ENCODE measurements around the gene ARL10.

Gene ARL10

DNA sequence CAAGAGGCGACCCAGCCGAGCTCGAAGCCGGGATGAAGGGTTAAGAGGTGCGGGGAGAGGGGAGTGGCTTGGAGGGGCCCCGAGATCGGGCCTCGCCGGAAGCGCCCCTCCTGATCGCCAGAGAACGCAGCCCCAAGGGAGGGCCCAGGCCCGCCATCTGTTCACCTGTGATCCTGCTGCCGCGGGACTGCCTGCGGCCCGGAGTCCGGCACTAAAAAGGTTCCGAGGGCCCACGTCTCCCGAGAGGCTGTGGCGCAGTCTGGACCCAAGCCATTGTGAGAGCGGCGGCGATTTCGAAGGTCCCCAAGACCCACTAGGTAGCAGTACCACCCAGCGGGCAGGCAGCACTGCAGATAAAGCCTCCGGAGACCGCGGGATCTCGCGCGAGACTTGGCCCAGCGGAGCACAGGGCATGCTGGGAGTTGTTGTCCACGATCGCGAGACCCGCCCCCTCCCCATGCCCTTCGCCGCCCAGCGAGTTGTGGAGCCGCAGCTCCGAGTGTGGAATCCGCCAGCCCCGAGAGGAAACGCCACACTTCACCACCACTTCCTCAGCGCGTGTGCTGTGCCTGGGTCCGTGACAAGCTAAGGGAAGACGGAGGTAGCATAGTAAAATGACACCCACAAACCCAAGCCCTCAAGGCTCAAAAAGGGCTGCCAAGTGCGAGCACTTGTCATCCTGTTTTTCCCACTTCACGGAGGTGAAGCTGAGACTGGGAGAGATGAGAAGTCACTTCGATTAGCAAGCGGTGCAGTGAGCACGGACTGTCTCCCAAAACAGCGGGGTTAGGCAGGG lies 3.7 kb upstream of the ARL10 start, which contains the start of gene KIAA1191:
Gene KIAA1191 (minus strand): TSS at position 328 of the 796 bp plus-strand sequence. CDS start 2,256 bp downstream, outside the sequence.
- DNase-seq (ENCODE audit: low read depth in 1 of 2, low spot score in 1 of 2) = peak; percentile 86 to 92

DNA sequence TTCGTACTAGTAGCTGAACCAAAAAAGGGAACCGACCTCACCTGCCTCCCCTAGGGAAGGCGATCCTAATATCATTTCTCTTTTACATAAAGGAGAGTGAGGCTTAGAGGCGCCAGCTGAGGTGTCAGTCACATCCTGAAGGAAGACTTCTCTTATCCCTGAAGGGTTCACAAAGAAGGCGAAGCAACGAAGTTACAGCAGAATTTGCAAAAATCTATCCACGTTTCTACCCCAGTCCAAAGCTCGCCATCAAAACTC lies 3.1 kb upstream of the ARL10 start:
- no peak for DNase-seq (ENCODE audit: low read depth in 1 of 2, low spot score in 1 of 2)

DNA sequence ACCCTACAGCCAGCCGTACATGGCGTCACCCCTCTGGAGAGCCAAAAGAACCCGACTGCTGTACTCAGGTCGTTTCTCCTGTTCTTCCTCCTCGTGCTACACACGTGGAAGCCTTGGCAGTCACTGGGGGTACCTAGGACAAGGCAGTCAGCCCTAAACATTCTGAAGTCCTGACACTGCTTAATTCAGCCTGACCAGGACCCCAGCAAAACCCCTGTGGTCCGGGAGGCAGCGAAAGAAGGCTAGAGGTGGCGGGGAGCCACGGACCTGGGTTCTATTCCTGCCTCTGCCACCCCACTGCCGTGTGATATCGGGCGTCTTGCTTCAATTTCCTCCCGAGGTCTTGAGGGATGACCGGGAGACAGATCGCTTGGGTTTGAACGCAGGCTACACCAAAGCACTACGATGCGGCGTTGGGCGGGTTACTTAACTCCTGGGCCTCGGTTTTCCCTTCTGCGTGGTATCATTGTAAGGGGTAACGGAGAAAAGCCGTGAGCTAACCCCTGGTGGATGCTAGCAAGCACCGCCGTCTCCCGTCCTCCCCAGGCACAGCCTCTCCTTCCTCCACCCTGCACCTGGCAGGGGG lies 429 bp upstream of the ARL10 start:
- DNase-seq (ENCODE audit: low read depth in 1 of 2, low spot score in 1 of 2) = no peak

- DNase-seq (ENCODE audit: low read depth in 1 of 2, low spot score in 1 of 2) = no peak
Measured at GRCh38 chr5:176366232-176366894, 1.1 kb downstream of the ARL10 start.

DNA sequence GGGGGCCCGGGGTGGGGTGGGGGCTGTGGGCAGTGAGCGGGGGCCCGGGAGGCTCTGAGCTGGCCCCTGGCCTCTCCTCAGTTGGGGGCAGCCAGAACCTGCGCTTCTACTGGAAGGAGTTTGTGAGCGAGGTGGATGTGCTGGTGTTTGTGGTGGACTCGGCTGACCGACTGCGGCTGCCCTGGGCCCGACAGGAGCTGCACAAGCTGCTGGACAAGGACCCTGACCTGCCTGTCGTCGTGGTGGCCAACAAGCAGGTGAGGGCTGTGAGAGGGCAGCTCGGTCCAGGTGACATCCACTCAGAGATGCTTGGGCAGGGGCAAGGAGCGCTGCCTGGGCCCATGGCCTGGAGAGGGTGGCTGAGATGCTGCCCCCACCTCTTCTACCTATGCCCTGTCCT lies 3.4 kb downstream of the ARL10 start:
- no peak for DNase-seq (ENCODE audit: low read depth in 1 of 2, low spot score in 1 of 2)

- no peak for DNase-seq (ENCODE audit: low read depth in 1 of 2, low spot score in 1 of 2)
Measured at GRCh38 chr5:176369934-176370711, 4.8 kb downstream of the ARL10 start.

DNA sequence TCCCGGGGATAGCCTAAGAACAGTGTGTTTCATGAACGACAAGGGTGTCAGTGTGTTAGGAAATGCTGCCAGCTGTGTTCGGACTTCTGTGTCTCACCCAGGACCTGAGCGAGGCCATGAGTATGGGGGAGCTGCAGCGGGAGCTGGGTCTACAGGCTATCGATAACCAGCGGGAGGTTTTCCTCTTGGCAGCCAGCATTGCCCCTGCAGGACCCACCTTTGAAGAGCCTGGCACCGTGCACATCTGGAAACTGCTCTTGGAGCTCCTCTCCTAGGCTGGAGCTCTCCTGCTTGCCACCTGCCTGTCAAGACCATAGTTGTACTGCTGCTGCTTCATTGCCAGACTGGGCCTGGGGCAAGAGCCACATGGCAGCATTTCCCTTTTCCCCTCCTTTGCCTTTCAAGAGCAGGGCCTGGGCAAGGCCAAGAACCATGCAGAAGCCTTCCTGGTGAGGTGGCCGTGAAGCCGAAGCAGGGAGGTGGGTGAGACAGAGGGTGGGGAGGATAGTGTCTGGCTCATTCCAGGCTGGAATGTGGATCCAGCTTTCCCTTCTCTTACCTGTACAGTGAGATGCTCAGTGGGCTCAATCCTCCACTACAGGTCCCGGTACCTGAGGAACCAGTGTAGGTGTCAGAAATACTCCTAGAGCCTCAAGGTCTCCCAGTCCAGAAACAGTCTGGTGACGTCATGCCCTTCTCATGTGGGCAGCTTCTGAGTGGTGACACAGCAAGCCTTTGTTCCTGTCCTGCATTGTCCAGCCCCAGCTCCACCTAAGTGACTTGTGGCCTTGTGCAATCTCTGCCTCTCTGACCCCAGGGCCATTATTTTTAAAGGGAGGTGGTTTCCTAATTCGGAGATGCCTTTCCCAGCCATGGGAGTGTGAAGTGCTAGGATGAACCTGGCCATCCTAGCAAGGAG lies 6.6 kb downstream of the ARL10 start:
- DNase-seq (ENCODE audit: low read depth in 1 of 2, low spot score in 1 of 2) = no peak

- DNase-seq (ENCODE audit: low read depth in 1 of 2, low spot score in 1 of 2) = no peak
Measured at GRCh38 chr5:176373100-176373818, 8.0 kb downstream of the ARL10 start.

DNA sequence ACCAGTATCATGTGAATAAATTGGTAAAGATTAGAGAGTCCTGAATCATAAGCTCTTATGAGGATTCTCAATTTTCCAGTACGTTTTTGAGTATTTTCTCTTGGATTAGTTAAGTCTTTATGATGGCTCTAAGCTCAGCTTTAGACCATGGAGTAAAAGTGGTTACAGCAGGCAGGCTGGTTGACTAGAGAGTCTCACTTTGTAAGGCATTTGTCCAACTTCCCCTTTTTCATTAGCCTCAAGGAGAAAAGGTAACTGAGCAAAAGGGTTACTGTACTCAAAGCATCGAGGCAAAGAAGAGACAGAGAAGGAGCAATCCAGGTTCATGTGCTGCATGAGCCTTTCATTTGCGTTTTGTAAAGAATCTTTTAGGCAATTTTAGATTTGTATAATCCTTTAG lies 14.6 kb downstream of the ARL10 start:
- no peak for DNase-seq (ENCODE audit: low read depth in 1 of 2, low spot score in 1 of 2)

- no peak for DNase-seq (ENCODE audit: low read depth in 1 of 2, low spot score in 1 of 2)
Measured at GRCh38 chr5:176381423-176381822, 16.1 kb downstream of the ARL10 start.

GRCh38 chr5:176381979-176382378 lies 16.7 kb downstream of the ARL10 start:
- DNase-seq (ENCODE audit: low read depth in 1 of 2, low spot score in 1 of 2) = no peak

- DNase-seq (ENCODE audit: low read depth in 1 of 2, low spot score in 1 of 2) = no peak
Measured at GRCh38 chr5:176382721-176383120, 17.4 kb downstream of the ARL10 start.

GRCh38 chr5:176383248-176383905 lies 18.1 kb downstream of the ARL10 start:
- no peak for DNase-seq (ENCODE audit: low read depth in 1 of 2, low spot score in 1 of 2)

- no peak for DNase-seq (ENCODE audit: low read depth in 1 of 2, low spot score in 1 of 2)
Measured at GRCh38 chr5:176383961-176384360, 18.7 kb downstream of the ARL10 start.

- DNase-seq (ENCODE audit: low read depth in 1 of 2, low spot score in 1 of 2) = no peak
Measured at GRCh38 chr5:176384366-176384930, 19.2 kb downstream of the ARL10 start.

- DNase-seq (ENCODE audit: low read depth in 1 of 2, low spot score in 1 of 2) = no peak
Measured at GRCh38 chr5:176384991-176385390, 19.7 kb downstream of the ARL10 start.

DNA sequence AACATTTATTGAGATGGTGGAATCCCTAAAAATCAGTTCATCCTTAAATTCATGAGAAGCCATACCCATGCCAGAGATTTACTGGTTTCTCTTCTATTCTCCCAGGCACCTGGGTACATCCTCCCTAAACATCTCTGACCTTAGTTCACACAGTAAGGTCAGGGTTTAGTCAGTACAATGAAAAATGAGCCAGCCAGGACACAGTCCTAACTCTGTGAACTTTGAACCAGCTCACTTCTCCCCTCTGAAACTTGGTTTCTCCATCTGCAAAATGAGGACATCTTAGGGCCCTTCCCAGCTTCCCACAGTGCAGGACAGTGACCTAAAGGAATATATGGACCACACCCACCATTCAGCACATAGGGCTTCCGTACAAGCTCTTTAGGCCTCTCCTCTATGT lies 21.2 kb downstream of the ARL10 start:
- no peak for DNase-seq (ENCODE audit: low read depth in 1 of 2, low spot score in 1 of 2)

DNA sequence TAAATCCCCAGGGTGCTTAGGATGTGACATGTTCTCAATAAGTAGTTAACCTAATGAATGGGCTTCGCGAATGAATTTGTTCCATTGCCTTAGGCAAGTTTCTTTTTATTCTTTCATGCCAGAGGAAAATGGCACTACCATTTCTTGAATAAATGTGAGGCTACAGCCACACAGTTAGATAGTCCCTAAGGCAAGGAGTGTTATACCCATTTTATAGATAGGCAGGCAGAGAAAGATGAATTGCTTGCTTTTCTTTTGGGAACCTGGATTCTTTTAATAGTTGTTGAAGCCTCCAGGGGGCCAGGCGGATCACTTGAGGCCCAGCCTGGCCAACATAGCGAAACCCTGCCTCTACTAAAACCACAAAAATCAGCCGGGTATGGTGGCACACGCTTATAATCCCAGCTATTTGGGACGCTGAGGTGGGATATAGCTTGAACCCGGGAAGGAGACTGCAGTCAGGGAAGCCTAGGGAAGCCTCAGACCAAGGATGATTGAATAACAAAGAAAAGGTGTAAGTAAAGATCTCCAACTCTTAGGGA lies 22.2 kb downstream of the ARL10 start:
- DNase-seq (ENCODE audit: low read depth in 1 of 2, low spot score in 1 of 2) = no peak

DNA sequence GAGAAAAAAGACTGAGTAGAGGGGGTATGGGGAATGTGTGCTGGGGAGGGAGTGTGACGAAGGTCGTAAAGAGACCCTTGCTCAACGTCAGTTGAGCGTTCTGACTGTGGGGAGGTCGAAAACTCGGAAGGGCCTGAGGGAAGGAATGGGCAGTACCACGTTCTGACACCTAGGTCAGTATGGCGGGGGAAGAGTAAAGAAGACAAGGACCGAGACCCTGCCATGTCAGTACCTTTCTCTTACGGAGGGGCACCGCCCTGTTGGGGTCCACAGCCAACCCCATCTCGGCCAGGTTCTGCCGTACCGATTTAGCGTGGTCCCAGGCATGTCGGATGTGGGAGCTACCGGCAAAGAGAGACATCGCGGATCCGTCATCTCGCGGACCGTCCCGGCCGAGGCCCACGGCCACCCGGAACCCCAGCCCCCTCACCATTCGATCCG lies 22.7 kb downstream of the ARL10 start:
- no peak for DNase-seq (ENCODE audit: low read depth in 1 of 2, low spot score in 1 of 2)

Measured in activated T-helper 1 cell treated with anti-CD3 and anti-CD28 coated beads, Interleukin-2, amount 50 U/mL, for 16 hours (primary cell).